ENCODE data around the gene OR1J4. TPM values are rescaled to one million over a fixed set of nuclear protein-coding genes. Genes with fewer than 3 reads are reported as not detected.
"Not testable (repeated sequence)": the region's sequence is repeated elsewhere in the genome, so short reads cannot be mapped to it uniquely, and the experiment has no call there.

OR1J4 gene
- total RNA-seq, 4 donors from 2014 or later: not detected

- no peaks in the 10 kb centered on the region for H3K4me1 ChIP-seq
- 90% methylated on average over 3 of the region's 3 CpGs for WGBS
- H3K27me3 ChIP-seq: no peaks in the 10 kb centered on the region
- intact Hi-C loops (cut with DNase I): no loop called here
- no peak for DNase-seq (ENCODE audit: extremely low spot score)
- no peaks in the 10 kb centered on the region for H3K9me3 ChIP-seq
- H3K4me3 ChIP-seq: no peak overlapping the region
- TF ChIP-seq POLR2AphosphoS5 (IDR thresholded peaks at IDR 0.05) (no peak), POLR2A (IDR thresholded peaks at IDR 0.05; ENCODE audit: low read depth) (no peak), CTCF (IDR thresholded peaks at IDR 0.05) (no peak), EP300 (IDR thresholded peaks at IDR 0.05) (no peak)
- H3K36me3 ChIP-seq: no peaks in the 10 kb centered on the region
- H3K27ac ChIP-seq (replicated peaks in 1 of 4): no peak overlapping the region
Observed at GRCh38 chr9:122519376-122519775, 435 bp downstream of the OR1J4 start.

- Histone ChIP-seq H3K4me1 (no peaks in the 10 kb centered on the region), H3K4me3 (no peak overlapping the region), H3K27ac (replicated peaks in 1 of 4) (no peak overlapping the region), H3K9me3 (no peaks in the 10 kb centered on the region), H3K27me3 (no peaks in the 10 kb centered on the region), H3K36me3 (no peaks in the 10 kb centered on the region)
- no peak for DNase-seq (ENCODE audit: extremely low spot score)
- intact Hi-C loops (cut with DNase I): no loop called here
- TF ChIP-seq POLR2AphosphoS5 (IDR thresholded peaks at IDR 0.05) (no peak), POLR2A (IDR thresholded peaks at IDR 0.05; ENCODE audit: low read depth) (no peak), CTCF (IDR thresholded peaks at IDR 0.05) (no peak), EP300 (IDR thresholded peaks at IDR 0.05) (no peak)
- 75% methylated on average over 10 of the region's 10 CpGs for WGBS
Observed at GRCh38 chr9:122526602-122527001, 7.7 kb downstream of the OR1J4 start.

GRCh38 chr9:122527193-122527592, 8.3 kb downstream of the OR1J4 start, which contains the start of gene OR1N1:
TSS of gene OR1N1 (minus strand) at chr9:122527293. CDS start at chr9:122527293, 0 bp downstream.
- 86% methylated on average over 3 of the region's 3 CpGs for WGBS
- Histone ChIP-seq H3K36me3 (no peaks in the 10 kb centered on the region), H3K4me1 (no peaks in the 10 kb centered on the region), H3K27ac (replicated peaks in 1 of 4) (no peak within 1 kb of the TSS), H3K9me3 (no peaks in the 10 kb centered on the region), H3K4me3 (no peak within 1 kb of the TSS), H3K27me3 (no peaks in the 10 kb centered on the region)
- DNase-seq (ENCODE audit: extremely low spot score): no peak
- intact Hi-C loops (cut with DNase I): no loop called here
- TF ChIP-seq POLR2AphosphoS5 (IDR thresholded peaks at IDR 0.05) (no peak), EP300 (IDR thresholded peaks at IDR 0.05) (no peak), CTCF (IDR thresholded peaks at IDR 0.05) (no peak), POLR2A (IDR thresholded peaks at IDR 0.05; ENCODE audit: low read depth) (no peak)

- H3K9me3 ChIP-seq; H3K36me3 ChIP-seq; H3K27me3 ChIP-seq; H3K27ac ChIP-seq (replicated peaks in 1 of 4); intact Hi-C loops (cut with DNase I); H3K4me3 ChIP-seq; H3K4me1 ChIP-seq; DNase-seq (ENCODE audit: extremely low spot score): not testable (repeated sequence)
- WGBS: 56% methylated on average over 4 of the region's 4 CpGs
Observed at GRCh38 chr9:122531157-122531556, 12.2 kb downstream of the OR1J4 start.

- DNase-seq (ENCODE audit: extremely low spot score): no peak
- no peak overlapping the region for H3K27ac ChIP-seq (replicated peaks in 1 of 4)
- no peak overlapping the region for H3K4me3 ChIP-seq
- WGBS: 96% methylated on average over 1 of the region's 1 CpG
- peaks cover 0 to 4% (median 0%) of the 10 kb centered on the region in 4 donors for H3K9me3 ChIP-seq
- no peaks in the 10 kb centered on the region for H3K27me3 ChIP-seq
- H3K36me3 ChIP-seq: no peaks in the 10 kb centered on the region
- TF ChIP-seq EP300 (IDR thresholded peaks at IDR 0.05) (no peak), POLR2A (IDR thresholded peaks at IDR 0.05; ENCODE audit: low read depth) (no peak), POLR2AphosphoS5 (IDR thresholded peaks at IDR 0.05) (no peak), CTCF (IDR thresholded peaks at IDR 0.05) (no peak)
- H3K4me1 ChIP-seq: no peaks in the 10 kb centered on the region
- intact Hi-C loops (cut with DNase I): no loop called here
Observed at GRCh38 chr9:122536134-122536533, 17.2 kb downstream of the OR1J4 start.

- DNase-seq (ENCODE audit: extremely low spot score); H3K27ac ChIP-seq (replicated peaks in 1 of 4); H3K4me1 ChIP-seq; H3K4me3 ChIP-seq; intact Hi-C loops (cut with DNase I); H3K36me3 ChIP-seq; H3K9me3 ChIP-seq; H3K27me3 ChIP-seq: not testable (repeated sequence)
- WGBS: 60% methylated on average over 7 of the region's 7 CpGs
Observed at GRCh38 chr9:122537066-122537465, 18.1 kb downstream of the OR1J4 start.

All from esophagus muscularis mucosa (tissue), 4 donors.